Measurements from ENCODE around the gene DOK4. TPM values are rescaled to one million over a fixed set of nuclear protein-coding genes. Genes with fewer than 3 reads are reported as not detected.

DOK4 gene
- total RNA-seq, 1 donor, result 40.2 TPM

DNA sequence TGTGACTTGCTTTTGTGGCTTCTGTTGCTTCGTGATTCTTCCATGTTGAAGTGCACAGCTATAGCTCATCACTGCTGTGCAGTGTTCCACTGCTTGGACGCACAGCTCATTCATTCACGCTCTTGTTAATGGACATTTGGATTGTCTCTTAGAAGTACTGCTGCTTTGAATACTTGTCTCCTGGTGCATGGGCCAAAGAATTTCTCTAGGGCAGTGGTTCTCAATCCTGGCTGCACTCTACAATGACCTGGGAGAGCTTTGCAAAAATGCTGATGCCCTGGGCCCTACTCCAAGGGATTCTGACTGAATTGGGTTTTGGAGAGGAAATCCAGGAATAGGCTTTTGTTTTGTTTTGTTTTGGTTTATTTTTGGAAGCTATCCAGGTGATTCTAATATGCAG lies 61.7 kb downstream of the DOK4 start:
- no peak for TF ChIP-seq CTCF (IDR thresholded peaks at IDR 0.05; ENCODE audit: insufficient read depth, low read depth, low read length)
- DNase-seq (ENCODE audit: low read depth), result no peak
- no peak overlapping the region for H3K4me3 ChIP-seq (ENCODE audit: low read depth, low read length)

DNA sequence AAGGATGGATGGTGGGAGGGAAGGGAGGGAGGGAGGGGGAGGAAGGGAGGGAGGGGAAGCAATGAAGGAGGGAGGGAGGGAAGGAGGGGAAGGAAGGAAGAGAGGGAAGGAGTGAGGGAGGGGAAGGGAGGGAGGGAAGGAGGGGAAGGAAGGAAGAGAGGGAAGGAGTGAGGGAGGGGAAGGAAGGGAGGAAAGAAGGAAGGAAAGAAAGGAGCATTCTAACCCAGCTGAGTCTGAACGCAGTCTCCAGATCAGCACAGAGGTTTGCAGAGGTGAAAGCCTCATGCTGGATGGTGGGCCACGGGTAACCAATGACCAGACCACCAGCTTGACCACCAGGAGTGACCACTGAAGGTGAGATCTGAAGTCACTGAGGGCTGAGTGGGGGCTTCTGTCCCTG lies 63.1 kb downstream of the DOK4 start:
- DNase-seq (ENCODE audit: low read depth), result no peak
- H3K4me3 ChIP-seq (ENCODE audit: low read depth, low read length), result no peak overlapping the region
- no peak for TF ChIP-seq CTCF (IDR thresholded peaks at IDR 0.05; ENCODE audit: insufficient read depth, low read depth, low read length)

- TF ChIP-seq CTCF (IDR thresholded peaks at IDR 0.05; ENCODE audit: insufficient read depth, low read depth, low read length), result peak; percentile 87
- no peak overlapping the region for H3K4me3 ChIP-seq (ENCODE audit: low read depth, low read length)
- DNase-seq (ENCODE audit: low read depth), result peak; percentile 75
Measured at GRCh38 chr16:57422026-57422944, 64.0 kb downstream of the DOK4 start.

Other genes starting within 250 kb of the DOK4 start
- gene ARL2BP, start 241.2 kb downstream of the DOK4 start, total RNA-seq, result 91.2 and 134 TPM in 2 replicates
- under 0.01 TPM in 1 of 2 replicates, not detected in the other for gene PLLP, start 201.8 kb downstream of the DOK4 start, total RNA-seq
- not detected in 2 replicates for gene CCL22, start 127.7 kb downstream of the DOK4 start, total RNA-seq
- gene CX3CL1, start 114.0 kb downstream of the DOK4 start, total RNA-seq, result 0.32 TPM in 1 of 2 replicates, not detected in the other
- gene CCL17, start 81.7 kb downstream of the DOK4 start, total RNA-seq, result not detected in 2 replicates
- 58.6 and 62.6 TPM in 2 replicates for gene CIAPIN1, start 39.1 kb downstream of the DOK4 start, total RNA-seq
- gene COQ9, start 39.0 kb downstream of the DOK4 start, total RNA-seq, result 31.2 and 44.5 TPM in 2 replicates
- gene POLR2C, start 23.8 kb downstream of the DOK4 start, total RNA-seq, result 118 and 128 TPM in 2 replicates
- 11.6 and 15.1 TPM in 2 replicates for gene CCDC102A, start 50.1 kb upstream of the DOK4 start, total RNA-seq
- not detected in 2 replicates for gene ADGRG5, start 56.1 kb upstream of the DOK4 start, total RNA-seq
- gene ADGRG1, start 142.1 kb upstream of the DOK4 start, total RNA-seq, result 0.97 and 1.3 TPM in 2 replicates
- not detected in 2 replicates for gene ADGRG3, start 181.8 kb upstream of the DOK4 start, total RNA-seq
- not detected in 2 replicates for gene DRC7, start 208.3 kb upstream of the DOK4 start, total RNA-seq
- 23.3 and 23.5 TPM in 2 replicates for gene KATNB1, start 249.3 kb upstream of the DOK4 start, total RNA-seq